22Rv1 (cell line): ENCODE results near the gene KRT83.

ENCODE experiments used
- H3K27ac ChIP-seq: fragments of 450-650 bp; 2 replicates; pipeline ENCODE4 v1.5.1; 2017
- ZFX ChIP-seq: fragments of 450-650 bp; IDR thresholded peaks from 2 replicates; pipeline ENCODE4 v1.6.1; 2017; ENCODE audit warnings: antibody characterized with exemption, borderline replicate concordance
- TF ChIP-seq, protein P1 (sequence below): fragments of 450-650 bp; IDR thresholded peaks from 2 replicates; pipeline ENCODE4 v1.5.1; 2017; ENCODE audit warnings: mild to moderate bottlenecking

Gene KRT83

DNA sequence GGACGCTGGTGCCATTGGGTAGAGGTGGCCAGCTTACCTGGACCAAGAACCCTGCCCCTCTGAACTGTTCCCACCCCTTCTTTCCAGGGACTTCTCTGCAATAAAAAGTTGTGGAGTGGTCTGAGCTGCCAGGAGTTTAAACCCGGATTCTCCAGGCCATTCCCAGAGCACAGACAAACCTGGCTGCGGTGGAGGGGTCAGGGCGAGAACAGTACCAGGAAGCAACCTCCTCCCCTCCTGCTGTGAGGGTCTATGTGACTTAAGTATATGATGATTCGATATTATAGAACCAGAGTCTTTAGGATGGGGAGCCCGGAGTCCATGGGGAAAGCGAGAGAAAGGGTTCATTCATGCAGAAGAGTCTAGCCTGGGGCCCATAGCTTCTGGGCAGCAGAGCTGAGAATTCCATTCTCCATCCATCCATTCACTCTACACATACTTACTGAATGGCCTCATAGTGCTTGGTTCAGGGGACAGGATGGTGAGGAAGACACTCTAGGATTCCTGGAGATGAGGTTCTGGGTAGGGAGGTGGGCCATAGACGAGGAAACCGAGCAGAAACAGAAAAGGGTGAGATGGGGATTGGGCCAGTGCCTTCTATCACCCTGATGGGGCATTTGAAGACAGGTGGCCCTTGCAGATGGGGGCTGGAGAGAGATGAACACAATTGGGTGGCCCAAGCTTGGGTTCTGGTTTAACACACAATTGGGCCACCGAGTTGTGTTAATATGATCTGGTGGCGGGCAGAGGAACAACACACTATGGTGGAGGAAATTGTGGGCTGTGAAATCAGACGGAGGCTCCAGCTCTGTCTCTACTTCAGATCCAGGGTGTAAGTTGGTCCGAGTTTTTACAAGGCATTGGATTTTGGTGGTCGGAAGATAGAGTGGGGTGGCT lies 41.5 kb downstream of the KRT83 start:
- H3K27ac ChIP-seq, result peak overlapping the region; percentile 46
- TF ChIP-seq, protein P1, sequence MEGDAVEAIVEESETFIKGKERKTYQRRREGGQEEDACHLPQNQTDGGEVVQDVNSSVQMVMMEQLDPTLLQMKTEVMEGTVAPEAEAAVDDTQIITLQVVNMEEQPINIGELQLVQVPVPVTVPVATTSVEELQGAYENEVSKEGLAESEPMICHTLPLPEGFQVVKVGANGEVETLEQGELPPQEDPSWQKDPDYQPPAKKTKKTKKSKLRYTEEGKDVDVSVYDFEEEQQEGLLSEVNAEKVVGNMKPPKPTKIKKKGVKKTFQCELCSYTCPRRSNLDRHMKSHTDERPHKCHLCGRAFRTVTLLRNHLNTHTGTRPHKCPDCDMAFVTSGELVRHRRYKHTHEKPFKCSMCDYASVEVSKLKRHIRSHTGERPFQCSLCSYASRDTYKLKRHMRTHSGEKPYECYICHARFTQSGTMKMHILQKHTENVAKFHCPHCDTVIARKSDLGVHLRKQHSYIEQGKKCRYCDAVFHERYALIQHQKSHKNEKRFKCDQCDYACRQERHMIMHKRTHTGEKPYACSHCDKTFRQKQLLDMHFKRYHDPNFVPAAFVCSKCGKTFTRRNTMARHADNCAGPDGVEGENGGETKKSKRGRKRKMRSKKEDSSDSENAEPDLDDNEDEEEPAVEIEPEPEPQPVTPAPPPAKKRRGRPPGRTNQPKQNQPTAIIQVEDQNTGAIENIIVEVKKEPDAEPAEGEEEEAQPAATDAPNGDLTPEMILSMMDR, result 0 out of 2 replicates have a peak, but pooled peaks have one; percentile 36
- TF ChIP-seq ZFX, result no peak

DNA sequence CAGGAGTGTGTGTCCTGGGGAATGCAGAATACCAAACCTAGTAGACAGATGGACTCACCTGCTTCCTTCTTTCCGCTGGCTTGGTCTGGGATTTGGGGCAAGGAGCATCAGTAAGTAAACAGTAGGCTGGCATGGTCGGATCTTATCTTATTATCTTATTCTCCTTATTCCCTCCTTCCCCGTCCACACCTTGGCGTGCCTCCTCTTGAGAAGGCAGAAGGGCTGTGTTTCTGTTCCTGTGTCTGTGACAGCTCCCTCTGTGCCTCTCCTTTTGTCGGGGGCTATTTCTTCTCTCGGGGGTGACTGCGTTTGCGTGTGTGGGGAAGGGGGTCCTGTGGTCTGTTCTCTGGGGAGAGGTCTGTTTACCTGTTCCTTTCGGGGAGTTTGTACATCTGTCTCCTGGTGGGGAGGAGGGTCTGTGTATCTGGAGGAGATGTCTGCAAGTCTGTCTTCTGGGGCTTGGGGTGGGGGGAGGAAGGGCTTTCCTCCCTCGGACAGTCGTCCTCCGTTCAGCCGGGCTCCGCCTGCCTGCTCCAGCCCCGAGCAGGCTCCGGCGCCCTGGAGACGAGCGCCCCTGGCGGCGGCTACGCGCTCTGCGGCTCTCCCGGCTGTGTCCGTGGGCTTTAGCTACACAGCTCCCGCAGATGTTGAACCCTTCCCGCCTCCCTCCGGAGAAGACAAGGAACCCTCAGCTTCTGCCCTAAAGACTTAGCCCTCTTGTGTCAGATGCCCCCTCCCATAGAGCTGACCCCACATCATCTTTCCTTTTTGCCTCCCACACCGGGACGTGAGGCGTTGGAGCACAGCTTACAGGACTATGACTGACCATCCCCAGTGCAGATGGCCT lies 42.4 kb downstream of the KRT83 start:
- TF ChIP-seq, protein P1, result peak; percentile 100
- no peak for TF ChIP-seq ZFX
- no peak overlapping the region for H3K27ac ChIP-seq

GRCh38 chr12:52277486-52278245 lies 43.5 kb downstream of the KRT83 start:
- TF ChIP-seq, protein P1, result no peak
- TF ChIP-seq ZFX, result no peak
- no peak overlapping the region for H3K27ac ChIP-seq

DNA sequence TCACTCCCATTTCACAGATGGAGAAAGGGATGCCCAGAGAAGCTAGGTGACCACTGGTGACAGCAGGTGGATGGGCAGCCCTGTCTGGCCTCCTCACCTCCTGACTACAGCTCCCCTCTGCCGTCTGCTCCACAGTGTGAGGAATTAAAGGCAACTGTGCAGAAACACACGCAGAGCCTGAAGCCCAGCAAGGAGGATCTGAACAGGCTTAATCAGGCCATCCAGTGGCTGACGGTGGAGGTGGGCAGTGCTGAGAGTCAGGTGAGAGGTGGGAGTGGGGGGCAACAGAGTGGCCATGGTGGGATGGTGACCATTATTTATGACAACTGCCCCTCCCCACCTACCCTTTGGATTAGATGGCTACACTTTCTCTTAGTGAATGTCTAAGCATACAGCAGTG lies 45.5 kb downstream of the KRT83 start:
- TF ChIP-seq ZFX, result no peak
- TF ChIP-seq, protein P1, result no peak
- H3K27ac ChIP-seq, result no peak overlapping the region

GRCh38 chr12:52274521-52275120 lies 46.6 kb downstream of the KRT83 start, which contains the start of gene KRT86:
KRT86 (plus strand) TSS chr12:52274645; CDS start chr12:52301917, 27,272 bp downstream.
- TF ChIP-seq, protein P1, result no peak
- no peak for TF ChIP-seq ZFX
- no peak within 1 kb of the TSS for H3K27ac ChIP-seq

DNA sequence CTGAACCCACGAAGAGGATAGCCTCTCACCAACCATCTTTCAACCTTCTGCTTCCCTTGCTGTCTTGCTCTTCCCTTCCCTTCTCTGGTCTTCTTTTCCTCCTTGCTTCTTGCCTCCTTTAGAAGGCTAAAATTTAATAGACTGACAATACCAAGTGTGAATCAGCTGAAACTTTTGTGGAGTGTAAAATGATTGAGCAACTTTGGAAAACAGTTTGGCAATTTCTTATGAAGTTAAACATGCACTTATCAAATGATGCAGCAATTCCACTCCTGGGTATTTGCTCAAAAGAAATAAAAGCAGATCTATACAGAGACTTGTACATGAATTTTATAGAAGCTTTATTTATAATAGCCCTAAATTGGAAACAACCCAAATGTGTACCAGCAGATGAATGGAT lies 50.0 kb downstream of the KRT83 start:
- TF ChIP-seq, protein P1, result no peak
- no peak for TF ChIP-seq ZFX
- H3K27ac ChIP-seq, result no peak overlapping the region
